Renal cortical epithelial cell (primary cell): ENCODE results near the gene SNX2. TPM values are rescaled to one million over a fixed set of nuclear protein-coding genes. Genes with fewer than 3 reads are reported as not detected.
"Not testable (repeated sequence)": the region's sequence is repeated elsewhere in the genome, so short reads cannot be mapped to it uniquely, and the experiment has no call there.

Source experiments
- DNase-seq: peaks from one replicate; pipeline ENCODE4 v3.0.0-alpha.2; 2011; ENCODE audit warnings: low read depth
- total RNA-seq: library from RNA; depleted of rRNA; stranded (reverse); fragments of >200 nt; gene quantifications from 2 replicates; pipeline ENCODE4 v1.2.3, GENCODE V29; 2014

The SNX2 gene
- 84.2 and 101 TPM in 2 replicates for total RNA-seq

GRCh38 chr5:122774861-122775549 lies at the start of gene SNX2:
Gene SNX2, plus strand, starts transcription at chr5:122775080. Its CDS starts 24 bp downstream, at chr5:122775104.
- peak; percentile 67 for DNase-seq

- DNase-seq: peak; percentile 78
Measured at GRCh38 chr5:122727112-122727541, 47.8 kb upstream of the SNX2 start.

GRCh38 chr5:122730037-122730436 lies 44.8 kb upstream of the SNX2 start:
- DNase-seq: no peak

GRCh38 chr5:122730456-122730855 lies 44.4 kb upstream of the SNX2 start:
- DNase-seq: no peak

- no peak for DNase-seq
Measured at GRCh38 chr5:122736086-122736845, 38.6 kb upstream of the SNX2 start.

GRCh38 chr5:122738088-122738487 lies 36.8 kb upstream of the SNX2 start:
- peak; percentile 36 for DNase-seq

GRCh38 chr5:122741681-122742080 lies 33.2 kb upstream of the SNX2 start:
- no peak for DNase-seq

GRCh38 chr5:122743261-122743660 lies 31.6 kb upstream of the SNX2 start:
- DNase-seq: no peak

- no peak for DNase-seq
Measured at GRCh38 chr5:122745597-122745996, 29.3 kb upstream of the SNX2 start.

GRCh38 chr5:122749886-122750285 lies 25.0 kb upstream of the SNX2 start:
- no peak for DNase-seq

- peak; percentile 82 for DNase-seq
Measured at GRCh38 chr5:122751293-122751782, 23.5 kb upstream of the SNX2 start.

GRCh38 chr5:122753500-122753899 lies 21.4 kb upstream of the SNX2 start:
- no peak for DNase-seq

GRCh38 chr5:122755783-122756182 lies 19.1 kb upstream of the SNX2 start:
- no peak for DNase-seq

- peak; percentile 73 for DNase-seq
Measured at GRCh38 chr5:122756264-122756911, 18.5 kb upstream of the SNX2 start.

- DNase-seq: no peak
Measured at GRCh38 chr5:122757285-122757684, 17.6 kb upstream of the SNX2 start.

- DNase-seq: peak; percentile 56
Measured at GRCh38 chr5:122759241-122760070, 15.4 kb upstream of the SNX2 start.

- DNase-seq: no peak
Measured at GRCh38 chr5:122760236-122760635, 14.6 kb upstream of the SNX2 start.

- no peak for DNase-seq
Measured at GRCh38 chr5:122761115-122761514, 13.8 kb upstream of the SNX2 start.

GRCh38 chr5:122761896-122762295 lies 13.0 kb upstream of the SNX2 start:
- not testable (repeated sequence) for DNase-seq

- DNase-seq: no peak
Measured at GRCh38 chr5:122766130-122766529, 8.8 kb upstream of the SNX2 start.

GRCh38 chr5:122770477-122770876 lies 4.4 kb upstream of the SNX2 start:
- no peak for DNase-seq

- DNase-seq: peak; percentile 96
Measured at GRCh38 chr5:122772446-122772845, 2.4 kb upstream of the SNX2 start.
